Keratinocyte (primary cell): Measurements from ENCODE around the gene ITIH6.

Experiments
- CTCF ChIP-seq, 3 experiments: IDR thresholded peaks in 1 of 3; conservative IDR thresholded peaks in 1 of 3; optimal IDR thresholded peaks in 1 of 3; 2 replicates in 2 of 3; 3 replicates in 1 of 3; pipeline versions ENCODE3 to v1.5.1; 2011; ENCODE audit warnings: low read length in 3 of 3, mild to moderate bottlenecking in 3 of 3, moderate library complexity in 2 of 3, control low read depth in 1 of 3, inconsistent platforms in 1 of 3; ENCODE audit not compliant: insufficient read depth in 2 of 3; ENCODE audit errors: extremely low read depth in 1 of 3
- EZH2 ChIP-seq: IDR thresholded peaks from one replicate; pipeline ENCODE4 v1.6.1; 2012; ENCODE audit warnings: inconsistent platforms, mild to moderate bottlenecking, low read length, moderate library complexity

- TF ChIP-seq CTCF (optimal IDR thresholded peaks at IDR 0.05 in 1 of 3, IDR thresholded peaks at IDR 0.05 in 1 of 3, conservative IDR thresholded peaks at IDR 0.05 in 1 of 3; ENCODE audit: extremely low read depth in 1 of 3, insufficient read depth in 2 of 3, low read length in 3 of 3): no peak
- TF ChIP-seq EZH2: no peak
Measured at GRCh38 chrX:54824195-54824594, 26.1 kb upstream of the ITIH6 start.
